DMS53 (cell line): ENCODE results near the gene SYT5.

Experiments used
- DNase-seq: peaks from one replicate; lab custom pipeline; 2025; lab: John Stamatoyannopoulos, UW

SYT5 gene

DNA sequence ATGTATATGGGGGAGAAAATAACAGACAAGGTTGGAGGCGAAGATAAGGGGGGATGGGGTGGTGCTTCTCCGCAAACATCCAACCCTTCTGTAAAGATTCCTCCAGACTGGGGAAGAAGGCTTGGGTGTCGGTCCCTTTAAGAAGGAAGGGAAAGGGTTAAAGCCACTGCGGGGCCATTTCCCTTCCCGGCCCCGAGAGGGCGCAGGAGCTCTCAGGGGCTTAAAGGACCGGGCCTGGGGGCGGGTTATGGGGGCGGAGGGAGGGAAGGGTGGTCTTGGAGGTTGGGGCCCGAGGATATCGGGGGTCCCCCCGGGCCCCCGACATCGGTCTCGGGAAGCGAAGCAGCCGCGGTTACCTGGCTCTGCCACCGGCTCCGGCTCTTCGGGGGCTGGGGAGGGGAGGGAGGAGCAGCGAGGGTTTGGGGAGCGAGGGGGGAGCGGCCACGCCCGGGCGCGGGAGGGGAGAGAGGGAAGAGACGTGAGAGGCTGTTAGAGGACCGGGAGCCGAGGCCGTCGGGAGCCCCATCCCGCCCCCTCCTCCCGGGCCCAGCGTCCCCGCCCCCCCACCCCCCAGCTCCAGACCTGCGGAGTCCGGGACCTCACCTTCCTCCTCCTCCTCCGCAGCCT, 33.9 kb downstream of the SYT5 start:
- DNase-seq = peak; percentile 70

DNA sequence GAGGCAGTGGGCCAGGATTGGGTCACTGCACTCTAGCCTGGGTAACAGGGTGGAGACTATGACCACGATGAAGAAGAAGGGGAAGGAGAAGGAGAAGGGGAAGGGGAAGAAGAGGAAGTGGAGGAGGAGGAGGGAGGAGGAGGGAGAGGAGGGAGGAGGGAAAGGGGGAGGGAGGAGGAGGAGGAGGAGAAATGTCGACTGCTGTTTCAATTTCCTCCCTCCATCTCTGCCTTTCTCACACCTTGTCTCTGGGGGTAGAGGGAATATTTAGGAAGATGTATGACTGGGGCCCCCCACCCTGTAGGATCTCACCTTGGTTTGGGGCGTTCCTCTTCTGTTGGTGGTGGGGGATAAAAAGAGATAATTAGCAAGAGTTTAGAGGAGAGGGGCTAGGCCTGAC, 34.9 kb downstream of the SYT5 start:
- no peak for DNase-seq

DNA sequence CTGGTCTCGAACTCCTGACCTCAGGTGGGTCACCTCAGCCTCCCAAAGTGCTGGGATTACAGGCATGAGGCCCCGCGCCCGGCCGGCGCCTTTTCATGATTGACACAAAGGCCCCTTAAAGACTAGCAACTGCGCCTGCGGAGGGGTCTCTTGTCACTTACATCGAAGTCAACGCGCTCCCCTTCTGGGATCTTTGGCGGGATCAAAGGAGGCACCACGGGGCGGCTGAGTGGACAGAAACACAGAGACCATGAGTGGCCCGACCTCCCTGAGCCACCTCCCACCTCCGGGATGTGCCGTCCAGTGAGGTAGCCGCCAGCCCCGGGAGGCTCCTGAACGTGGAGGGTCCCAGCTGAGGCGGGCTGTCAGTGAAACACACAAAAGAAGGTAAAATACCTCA, 38.4 kb downstream of the SYT5 start:
- no peak for DNase-seq

DNA sequence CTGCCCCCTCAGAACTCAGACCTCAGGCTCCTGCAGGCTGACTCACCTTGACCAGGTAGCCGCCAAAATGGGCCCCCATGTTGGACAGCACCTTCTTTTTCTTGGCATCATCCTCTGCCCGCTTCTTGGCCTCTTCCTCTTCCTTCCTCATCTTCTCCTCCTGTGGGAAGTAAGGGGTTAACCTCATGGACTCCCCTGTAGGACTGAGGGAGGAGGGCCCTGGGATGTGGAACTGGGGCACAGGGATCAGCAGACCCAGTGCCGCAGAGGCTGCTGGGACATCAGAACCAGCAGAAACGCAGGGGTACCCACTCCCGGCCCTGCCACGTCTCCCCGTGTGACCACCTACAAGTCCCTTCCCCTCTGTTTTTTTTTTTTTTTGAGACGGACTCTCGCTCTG, 42.2 kb downstream of the SYT5 start:
- no peak for DNase-seq

DNA sequence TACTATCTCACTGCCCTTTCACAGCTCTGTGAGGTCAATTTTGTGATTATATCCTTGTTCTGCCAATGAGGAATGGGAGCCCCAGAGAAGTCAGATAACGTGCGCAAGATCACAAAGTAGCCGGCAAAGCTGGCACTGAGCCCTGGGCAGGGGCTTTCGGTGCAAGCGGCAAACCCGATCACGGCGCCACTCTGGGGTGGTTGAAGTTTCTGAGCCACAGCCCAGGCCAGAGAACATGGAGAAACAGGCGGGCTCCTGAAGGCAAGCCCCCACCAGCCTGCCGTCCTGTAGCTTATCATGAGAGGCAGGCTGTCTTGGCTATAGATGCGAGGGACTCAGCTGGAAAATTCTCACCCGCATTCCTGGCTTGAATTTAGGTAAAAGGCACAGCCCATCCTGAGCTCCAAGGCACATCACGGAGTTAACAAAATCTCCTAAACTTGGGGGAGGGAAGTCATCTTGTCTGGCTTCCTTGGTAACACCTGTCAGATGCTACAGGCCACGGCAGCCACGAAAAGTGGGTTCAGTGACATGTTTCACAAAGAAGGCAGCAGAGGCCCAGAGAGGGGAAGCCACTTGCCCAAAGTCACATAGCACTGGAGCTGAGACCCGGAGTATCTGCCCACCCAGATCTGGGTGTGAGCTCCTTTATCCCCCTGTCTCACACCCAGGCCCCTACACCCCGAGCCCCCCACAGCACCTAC, 43.5 kb downstream of the SYT5 start:
- DNase-seq = no peak

DNA sequence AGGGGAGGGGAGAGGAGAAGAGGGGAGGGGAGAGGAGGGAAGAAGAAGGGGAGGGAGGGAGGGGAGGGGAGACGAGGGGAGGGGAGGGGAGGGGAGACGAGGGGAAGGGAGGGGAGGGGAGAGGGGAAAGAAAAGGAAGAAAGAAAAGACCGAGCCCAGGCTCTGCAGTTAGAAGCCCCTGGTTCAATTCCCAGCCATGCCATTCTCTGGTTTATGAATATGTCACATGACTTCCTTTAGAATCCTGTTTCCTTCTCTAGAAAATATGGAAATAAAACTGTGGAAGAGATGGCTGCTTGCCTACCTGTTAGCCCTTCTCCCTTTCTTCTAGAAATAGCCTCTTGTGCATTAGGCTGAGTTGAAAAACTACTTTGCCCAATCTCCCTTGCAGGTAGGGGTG, 45.4 kb downstream of the SYT5 start:
- no peak for DNase-seq

DNA sequence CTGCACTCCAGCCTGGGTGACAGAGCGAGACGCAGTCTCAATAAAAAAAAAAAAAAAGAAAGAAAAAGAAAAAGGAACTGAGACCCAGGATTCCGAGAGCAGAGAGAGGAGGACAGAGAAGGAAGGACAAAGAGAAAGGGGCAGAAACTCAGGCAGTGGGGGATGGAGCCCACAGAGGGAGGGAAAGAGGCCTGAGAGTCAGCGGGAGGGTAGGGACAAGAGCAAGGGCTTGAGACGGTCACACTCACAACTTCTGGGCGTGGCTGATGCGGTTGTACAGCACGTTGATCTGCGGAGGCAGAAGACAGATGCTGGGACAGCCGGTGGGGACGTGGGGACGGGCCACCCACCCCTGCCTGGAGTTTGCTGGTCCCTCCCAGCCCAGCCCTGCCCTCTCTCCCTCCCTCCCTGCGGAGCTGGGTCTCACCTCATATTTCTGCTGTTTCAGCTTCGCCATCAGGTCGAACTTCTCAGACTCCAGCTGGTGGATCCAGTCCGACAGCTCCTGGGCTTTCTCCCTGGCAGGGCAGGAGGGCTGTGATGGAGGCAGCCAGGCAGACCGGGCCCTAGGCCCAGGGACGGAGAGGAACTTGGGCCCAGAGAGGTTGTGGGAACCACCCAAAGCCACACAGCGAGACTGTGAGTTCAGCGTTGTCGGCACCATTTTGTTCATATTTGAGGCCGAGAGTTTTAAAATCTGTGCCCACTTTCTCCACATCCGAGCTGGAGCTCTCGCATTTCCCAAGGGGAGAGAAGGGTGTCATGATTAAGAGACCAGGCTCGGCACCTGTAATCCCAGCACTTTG, 46.2 kb downstream of the SYT5 start:
- peak; percentile 56 for DNase-seq

DNA sequence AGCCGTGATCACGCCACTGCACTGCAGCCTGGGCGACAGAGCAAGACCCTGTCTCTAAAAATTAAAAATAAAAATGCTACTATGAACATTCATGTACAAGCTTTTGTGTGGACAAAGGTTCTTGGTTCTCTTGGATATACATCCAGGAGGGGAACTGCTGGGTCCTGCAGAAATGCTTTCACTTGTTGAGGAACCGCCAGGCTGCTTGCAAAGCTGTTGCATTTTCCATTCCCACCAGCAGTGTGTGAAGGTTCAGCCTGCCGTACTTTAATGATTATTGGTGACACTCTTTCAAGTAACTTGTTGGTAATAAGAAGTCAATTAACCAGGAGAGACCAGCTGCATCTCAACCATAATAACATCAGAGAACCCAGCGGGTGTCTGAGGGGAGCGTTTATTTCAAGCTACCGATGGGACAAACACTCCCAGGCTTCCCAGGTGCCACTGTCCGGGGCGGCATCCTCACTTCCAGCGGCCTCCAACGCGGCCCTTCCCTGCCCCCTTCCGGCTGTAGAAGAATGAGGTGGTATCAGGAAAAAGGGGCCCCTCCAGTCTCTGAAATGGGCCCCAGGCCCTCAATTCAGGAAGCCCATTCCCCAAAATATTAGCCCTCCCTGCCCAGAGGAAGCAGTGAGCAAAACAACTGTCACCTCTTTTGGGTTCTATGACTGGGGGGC, 47.5 kb downstream of the SYT5 start:
- DNase-seq = peak; percentile 60

DNA sequence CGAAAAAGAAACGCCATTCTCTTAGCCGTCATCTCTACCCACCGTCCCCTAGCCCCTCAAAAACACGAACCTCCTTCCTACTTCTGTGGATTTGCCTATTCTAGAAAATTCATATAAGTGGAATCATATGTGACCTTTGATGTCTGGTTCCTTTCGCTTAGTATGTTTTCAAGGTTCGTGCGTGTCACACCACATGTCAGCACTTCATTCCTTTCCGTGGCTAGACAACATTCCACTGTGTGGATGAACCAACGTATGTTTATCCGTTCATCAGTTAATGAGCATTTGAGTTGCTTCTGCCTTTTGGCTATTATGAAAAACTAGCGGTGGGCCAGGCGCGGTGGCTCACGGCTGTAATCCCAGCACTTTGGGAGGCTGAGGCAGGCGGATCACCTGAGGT, 48.7 kb downstream of the SYT5 start:
- no peak for DNase-seq
